Activated CD8-positive, alpha-beta memory T cell treated with anti-CD3 and anti-CD28 coated beads, Interleukin-2, amount 50 U/mL, for 1 hour (primary cell): ENCODE results near the gene REEP1.
"Not testable (repeated sequence)": the region's sequence is repeated elsewhere in the genome, so short reads cannot be mapped to it uniquely, and the experiment has no call there.

Source experiments
- DNase-seq: peaks from one replicate; pipeline ENCODE4 v3.0.0-alpha.2; 2020; ENCODE audit errors: extremely low read depth

REEP1 gene

DNA sequence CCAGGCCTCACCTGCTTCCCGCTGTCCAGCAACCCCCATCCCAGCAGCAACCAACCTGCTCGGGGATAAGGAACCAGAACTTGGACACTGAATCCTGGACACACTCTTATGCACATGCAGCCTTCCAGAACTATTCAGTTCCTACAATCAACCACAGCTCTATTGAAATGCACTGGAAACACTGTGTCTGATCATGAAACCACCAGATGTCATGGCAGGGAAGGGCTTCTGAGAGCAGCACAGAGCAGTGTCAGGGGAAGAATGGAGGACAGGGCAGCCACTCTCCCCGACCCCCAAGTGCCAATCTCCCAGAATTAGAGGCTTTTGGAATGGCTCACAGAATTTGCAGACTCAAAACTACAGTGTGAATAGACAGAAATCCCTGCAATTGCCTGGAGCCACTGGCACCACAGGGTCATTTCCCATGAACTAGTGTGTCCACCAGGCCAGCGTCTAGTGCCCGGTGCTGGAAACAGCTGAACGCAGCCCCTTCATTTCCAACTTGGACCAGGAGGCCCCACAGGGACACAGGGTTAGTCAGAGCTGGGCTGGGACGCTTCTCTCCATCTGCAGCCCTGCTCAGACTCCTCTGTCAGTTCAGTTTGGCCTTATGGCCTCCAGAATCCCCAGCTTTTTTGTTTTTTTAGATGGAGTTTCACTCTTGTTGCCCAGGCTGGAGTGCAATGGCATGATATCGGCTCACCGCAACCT, 112.6 kb downstream of the REEP1 start:
- DNase-seq = no peak

- DNase-seq = no peak
Observed at GRCh38 chr2:86223927-86224560, 113.4 kb downstream of the REEP1 start.

- DNase-seq = no peak
Observed at GRCh38 chr2:86223140-86223926, 114.1 kb downstream of the REEP1 start.

DNA sequence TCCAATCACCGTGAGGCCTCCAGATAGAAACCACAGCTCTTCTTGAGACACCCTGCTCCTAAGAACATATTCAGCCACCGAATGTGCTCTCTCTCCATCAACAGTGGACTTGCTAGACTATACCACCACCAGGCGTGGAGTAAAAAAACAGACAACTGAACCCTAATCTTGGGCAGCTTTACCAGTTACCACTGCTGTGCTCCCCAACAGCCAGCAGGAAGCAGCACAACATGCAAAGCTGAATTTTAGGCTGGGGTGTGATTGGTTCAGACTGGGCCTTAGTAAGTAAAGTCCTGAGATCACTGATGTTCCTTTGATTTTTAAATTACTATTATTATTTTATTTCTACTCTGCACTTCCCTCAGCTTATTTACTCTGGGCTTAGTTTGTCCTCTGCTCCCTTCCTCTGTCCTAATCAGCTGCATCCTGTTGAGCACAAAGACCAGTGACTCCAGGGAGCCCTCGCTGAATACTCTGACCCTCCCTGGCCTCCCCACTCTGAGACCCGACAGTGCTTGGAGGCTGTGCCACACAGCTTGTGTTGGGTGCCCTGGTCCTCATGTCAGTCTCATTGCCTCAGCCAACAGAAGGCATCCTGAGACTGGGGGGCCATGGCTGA, 116.3 kb downstream of the REEP1 start:
- no peak for DNase-seq

GRCh38 chr2:86219896-86220295, 117.5 kb downstream of the REEP1 start:
- no peak for DNase-seq

GRCh38 chr2:86218124-86218523, 119.3 kb downstream of the REEP1 start:
- DNase-seq = no peak

DNA sequence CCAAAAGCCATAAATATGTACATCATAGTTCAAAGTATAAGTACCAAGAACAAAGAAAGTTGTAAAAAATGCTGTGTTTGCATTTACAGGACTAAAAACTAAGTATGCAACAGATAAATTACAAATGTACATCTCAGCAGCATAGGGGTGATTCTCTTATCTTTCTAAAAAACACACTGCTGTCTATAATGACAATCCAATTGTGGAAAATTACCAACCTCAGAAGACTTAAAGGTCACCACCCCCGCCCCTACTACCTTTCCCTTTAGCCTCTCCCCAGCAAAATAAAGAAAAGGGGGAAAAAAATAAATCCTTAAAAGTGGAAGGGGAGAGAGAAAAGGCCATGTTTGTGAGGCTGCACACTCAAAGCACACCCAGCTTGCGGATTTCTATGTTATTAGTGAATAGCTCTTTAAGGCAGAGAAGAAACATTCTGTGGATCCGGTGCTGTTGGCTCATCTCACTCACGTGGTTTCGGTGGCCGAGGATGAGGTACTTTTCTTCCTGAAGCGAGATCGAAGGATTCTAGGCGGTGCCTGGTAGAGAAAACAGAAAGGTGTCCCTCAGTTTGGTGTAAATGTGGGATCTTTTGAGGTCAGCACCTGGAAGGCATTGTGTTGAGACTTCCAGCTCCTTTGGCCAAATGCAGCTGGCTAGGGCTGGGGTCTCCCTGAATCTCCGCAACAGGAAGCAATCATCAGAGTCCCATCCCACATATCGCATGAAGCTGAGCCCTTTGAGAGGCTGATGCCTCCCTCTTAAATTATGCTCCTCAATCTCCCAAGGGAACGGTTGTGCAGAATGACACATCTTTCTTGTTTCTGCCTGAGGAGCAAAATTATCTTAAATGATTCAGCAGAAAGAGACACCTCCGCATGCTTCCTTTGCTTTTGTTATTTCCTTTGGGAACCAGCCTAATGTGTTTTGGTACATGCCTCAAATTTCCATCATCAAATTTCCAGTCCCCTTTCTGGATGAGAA, 120.6 kb downstream of the REEP1 start:
- no peak for DNase-seq

GRCh38 chr2:86214503-86214832, 123.0 kb downstream of the REEP1 start:
- no peak for DNase-seq

GRCh38 chr2:86213699-86214502, 123.5 kb downstream of the REEP1 start:
- DNase-seq = no peak

- no peak for DNase-seq
Observed at GRCh38 chr2:86213056-86213455, 124.4 kb downstream of the REEP1 start.

- no peak for DNase-seq
Observed at GRCh38 chr2:86211796-86212188, 125.6 kb downstream of the REEP1 start.

- DNase-seq = no peak
Observed at GRCh38 chr2:86211033-86211795, 126.2 kb downstream of the REEP1 start.

DNA sequence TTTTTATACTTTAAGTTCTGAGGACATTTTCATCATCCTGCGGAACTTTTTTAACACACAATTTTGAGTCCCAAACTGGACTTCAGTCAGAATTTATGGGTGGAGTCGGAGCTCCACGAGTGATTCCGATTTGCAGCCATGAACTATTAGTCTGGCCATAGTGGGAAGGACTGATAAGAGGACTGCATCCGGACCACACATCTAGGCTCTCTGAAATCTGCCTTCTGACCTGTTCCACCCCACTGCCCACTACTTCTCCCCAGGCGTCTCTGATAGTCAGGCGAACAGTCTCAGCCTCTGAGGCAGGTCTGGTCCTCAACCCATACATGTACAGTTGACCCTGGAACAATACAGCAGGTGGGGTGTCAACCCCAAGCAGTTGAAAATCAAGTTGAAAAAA, 133.0 kb downstream of the REEP1 start:
- DNase-seq = no peak

DNA sequence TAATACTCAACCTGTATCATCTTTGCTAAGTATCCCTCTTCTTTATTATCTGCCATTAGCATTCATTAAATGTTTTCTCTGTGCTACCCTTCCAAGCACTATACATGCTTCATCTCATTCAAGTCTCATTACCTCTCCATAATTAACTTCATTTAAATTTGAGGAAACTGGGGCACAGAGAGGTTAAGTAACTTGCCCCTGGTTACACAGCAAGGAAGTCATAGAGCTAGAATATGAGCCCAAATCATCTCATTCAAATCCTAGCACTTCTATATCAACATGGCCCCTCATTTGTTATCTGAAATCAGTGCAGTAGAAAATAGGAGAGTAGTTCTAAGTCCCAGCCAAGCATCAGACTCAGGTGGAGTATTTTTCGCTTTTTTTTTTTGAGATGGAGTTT, 133.8 kb downstream of the REEP1 start:
- DNase-seq = no peak

DNA sequence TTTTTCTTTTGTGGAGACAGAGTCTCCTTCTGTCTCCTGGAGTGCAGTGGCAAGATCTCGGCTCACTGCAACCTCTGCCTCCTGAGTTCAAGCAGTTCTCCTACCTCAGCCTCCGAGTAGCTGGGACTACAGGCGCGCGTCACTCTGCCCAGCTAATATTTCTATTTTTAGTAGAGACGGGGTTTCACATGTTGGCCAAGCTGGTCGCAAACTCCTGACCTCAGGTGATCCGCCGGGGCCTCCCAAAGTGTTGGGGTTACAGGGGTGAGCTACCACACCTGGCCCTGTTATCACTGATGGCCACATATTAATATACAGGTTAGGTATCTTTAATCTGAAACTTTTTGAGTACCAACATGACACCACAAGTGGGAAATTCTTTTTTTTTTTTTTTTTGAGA, 134.7 kb downstream of the REEP1 start:
- DNase-seq = no peak

DNA sequence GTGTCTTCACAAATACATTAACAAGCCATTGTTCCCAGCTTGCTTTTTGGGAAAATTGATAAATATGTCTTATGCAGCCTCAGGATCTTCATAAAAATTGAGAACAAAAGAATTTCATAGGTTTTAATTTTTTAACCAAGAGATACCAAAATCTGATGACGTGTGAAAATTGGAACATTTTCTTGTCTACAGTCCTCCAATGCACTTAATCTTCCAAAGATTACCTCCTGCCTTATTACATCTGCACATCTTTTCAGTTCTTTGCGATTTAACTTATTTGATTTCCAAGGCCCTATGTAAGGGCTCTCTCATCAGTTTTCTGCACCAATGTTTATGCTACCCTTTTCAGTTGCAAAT, 135.1 kb downstream of the REEP1 start:
- DNase-seq = no peak

GRCh38 chr2:86201671-86202335, 135.6 kb downstream of the REEP1 start:
- DNase-seq = no peak

DNA sequence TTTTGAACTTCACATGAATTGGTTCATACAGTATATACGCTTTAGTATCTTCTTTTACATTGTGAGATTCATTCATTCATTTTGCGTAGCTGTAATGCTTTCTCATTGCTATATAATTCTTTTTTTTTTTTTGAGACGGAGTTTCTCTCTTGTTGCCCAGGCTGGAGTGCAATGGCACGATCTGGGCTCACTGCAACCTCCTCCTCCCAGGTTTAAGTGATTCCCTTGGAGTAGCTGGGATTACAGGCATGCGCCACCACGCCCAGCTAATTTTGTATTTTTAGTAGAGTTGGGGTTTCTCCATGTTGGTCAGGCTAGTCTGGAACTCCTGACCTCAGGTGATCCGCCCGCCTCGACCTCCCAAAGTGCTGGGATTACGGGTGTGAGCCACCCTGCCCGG, 136.9 kb downstream of the REEP1 start:
- not testable (repeated sequence) for DNase-seq

DNA sequence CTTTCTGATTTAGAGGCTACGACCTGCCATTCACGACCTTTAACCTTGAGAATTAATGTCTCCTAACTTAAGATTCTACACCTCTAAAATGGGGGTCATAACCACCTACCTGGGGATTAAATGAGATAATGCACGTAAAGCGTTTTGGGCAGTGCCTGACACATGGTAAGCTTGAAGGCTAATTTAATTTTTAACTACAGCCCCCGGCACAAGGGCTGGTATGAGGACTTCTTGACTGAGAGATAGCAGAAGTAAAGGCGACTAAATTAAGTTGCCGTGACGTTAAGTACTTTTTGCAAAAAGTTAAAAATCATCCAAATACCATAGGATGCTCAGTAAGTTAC, 137.6 kb downstream of the REEP1 start:
- DNase-seq = no peak
